ENCODE measurements around the gene NPHS1. TPM values are rescaled to one million over a fixed set of nuclear protein-coding genes. Genes with fewer than 3 reads are reported as not detected.

NPHS1 gene
- total RNA-seq, 1 donor = not detected

DNA sequence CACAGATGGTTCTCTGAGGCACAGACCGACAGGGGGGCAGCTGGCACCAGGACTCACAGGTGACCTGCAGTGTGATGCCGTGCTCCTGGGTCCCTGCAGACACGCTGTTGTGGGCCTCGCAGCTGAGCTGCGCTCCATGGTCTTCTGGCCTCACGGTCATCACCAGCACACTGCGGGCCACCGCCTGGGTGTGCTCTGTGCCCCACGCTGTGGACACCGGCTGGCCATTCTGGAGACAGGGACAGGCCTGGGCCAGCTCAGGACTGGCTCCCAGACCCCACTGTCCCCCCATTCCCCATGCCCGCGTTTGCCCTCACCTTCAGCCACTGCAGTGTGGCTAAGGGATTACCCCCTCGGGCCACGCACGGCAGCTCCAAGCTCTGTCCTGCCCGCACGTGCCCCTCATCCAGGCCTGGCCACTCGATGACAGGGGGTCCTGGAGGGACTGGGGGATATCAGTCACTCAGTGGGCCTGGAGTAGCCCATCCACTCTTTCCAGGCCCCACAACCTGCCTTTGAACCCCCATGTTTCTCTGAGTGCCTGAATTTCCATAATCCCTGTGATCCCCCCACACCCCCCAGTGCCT lies 3.3 kb downstream of the NPHS1 start:
- no peak overlapping the region for H3K4me3 ChIP-seq (ENCODE audit: low read depth, low read length)
- no peak for DNase-seq (ENCODE audit: low read depth)
- TF ChIP-seq, protein P1, sequence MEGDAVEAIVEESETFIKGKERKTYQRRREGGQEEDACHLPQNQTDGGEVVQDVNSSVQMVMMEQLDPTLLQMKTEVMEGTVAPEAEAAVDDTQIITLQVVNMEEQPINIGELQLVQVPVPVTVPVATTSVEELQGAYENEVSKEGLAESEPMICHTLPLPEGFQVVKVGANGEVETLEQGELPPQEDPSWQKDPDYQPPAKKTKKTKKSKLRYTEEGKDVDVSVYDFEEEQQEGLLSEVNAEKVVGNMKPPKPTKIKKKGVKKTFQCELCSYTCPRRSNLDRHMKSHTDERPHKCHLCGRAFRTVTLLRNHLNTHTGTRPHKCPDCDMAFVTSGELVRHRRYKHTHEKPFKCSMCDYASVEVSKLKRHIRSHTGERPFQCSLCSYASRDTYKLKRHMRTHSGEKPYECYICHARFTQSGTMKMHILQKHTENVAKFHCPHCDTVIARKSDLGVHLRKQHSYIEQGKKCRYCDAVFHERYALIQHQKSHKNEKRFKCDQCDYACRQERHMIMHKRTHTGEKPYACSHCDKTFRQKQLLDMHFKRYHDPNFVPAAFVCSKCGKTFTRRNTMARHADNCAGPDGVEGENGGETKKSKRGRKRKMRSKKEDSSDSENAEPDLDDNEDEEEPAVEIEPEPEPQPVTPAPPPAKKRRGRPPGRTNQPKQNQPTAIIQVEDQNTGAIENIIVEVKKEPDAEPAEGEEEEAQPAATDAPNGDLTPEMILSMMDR (IDR thresholded peaks at IDR 0.05; ENCODE audit: insufficient read depth, low read depth, low read length) = no peak

DNA sequence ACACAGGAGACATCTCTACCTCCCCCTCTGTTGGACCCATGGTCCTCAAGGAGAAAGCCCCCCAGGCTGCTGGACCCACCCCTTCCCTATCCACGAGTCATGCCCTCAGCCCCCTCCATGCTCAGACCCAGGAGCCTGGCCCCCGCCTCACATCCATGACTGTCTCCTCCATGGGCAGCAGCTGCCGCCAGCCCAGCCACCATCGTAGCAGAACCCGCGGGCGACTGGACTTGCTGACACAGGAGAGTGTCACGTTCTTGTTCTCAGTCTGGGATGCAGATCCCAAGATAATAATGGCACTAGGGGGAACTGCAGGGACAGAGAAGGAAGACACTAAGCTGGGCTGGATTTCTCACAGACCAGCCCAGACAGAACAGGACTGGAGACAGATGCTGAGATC lies 3.8 kb downstream of the NPHS1 start:
- TF ChIP-seq, protein P1 (IDR thresholded peaks at IDR 0.05; ENCODE audit: insufficient read depth, low read depth, low read length) = no peak
- H3K4me3 ChIP-seq (ENCODE audit: low read depth, low read length) = no peak overlapping the region
- no peak for DNase-seq (ENCODE audit: low read depth)

DNA sequence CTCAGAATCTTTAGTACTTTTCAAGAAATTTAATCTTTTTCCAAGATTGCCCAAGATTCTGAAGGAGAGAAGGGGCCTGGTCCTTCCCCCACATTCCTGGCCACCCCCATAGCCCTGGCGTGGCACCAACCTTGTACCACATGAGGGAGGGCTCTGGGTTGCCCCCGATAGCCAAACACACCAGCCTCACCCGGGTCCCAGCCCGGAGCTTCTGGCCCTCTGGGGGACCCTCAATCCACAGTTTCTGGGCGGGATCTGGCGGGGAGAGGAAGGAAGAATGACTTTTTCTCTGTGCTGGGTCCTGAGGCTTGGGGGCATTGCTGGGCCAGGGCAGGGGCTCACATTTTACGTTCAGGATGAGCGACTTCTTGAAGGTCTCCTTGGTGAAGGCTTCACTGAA lies 4.4 kb downstream of the NPHS1 start:
- TF ChIP-seq, protein P1 (IDR thresholded peaks at IDR 0.05; ENCODE audit: insufficient read depth, low read depth, low read length) = no peak
- DNase-seq (ENCODE audit: low read depth) = no peak
- H3K4me3 ChIP-seq (ENCODE audit: low read depth, low read length) = no peak overlapping the region

DNA sequence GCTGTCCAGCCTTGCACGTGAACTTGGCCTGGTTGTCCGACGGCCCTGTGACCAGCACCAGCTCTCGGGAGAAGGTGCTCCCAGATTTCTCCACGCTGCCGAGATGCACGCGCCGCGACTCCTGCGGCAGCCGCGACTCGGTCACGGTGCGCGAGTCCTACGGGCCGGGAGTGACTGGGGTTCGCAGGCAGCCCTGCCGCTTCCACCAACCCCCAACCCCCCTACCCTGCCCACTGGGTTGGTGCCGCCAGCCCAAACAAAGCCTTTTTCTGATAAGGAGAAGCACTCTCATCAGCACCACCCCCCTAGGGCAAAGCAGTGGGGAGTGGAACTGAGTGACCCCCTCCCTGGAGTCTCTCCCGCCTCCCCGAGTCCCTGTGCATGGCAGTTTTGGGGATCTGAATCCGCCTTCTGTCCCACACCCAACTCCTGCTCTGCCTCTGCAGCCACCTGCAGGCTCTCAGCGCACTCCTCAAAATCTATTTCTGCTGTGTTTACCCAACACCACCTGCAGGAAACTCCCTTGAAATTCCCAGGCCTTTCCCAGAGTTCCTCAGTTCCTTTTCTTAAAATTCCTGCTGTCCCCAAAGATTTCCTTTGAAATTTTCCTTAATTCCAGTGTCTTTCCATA lies 6.2 kb downstream of the NPHS1 start:
- TF ChIP-seq, protein P1 (IDR thresholded peaks at IDR 0.05; ENCODE audit: insufficient read depth, low read depth, low read length) = no peak
- H3K4me3 ChIP-seq (ENCODE audit: low read depth, low read length) = no peak overlapping the region
- no peak for DNase-seq (ENCODE audit: low read depth)

DNA sequence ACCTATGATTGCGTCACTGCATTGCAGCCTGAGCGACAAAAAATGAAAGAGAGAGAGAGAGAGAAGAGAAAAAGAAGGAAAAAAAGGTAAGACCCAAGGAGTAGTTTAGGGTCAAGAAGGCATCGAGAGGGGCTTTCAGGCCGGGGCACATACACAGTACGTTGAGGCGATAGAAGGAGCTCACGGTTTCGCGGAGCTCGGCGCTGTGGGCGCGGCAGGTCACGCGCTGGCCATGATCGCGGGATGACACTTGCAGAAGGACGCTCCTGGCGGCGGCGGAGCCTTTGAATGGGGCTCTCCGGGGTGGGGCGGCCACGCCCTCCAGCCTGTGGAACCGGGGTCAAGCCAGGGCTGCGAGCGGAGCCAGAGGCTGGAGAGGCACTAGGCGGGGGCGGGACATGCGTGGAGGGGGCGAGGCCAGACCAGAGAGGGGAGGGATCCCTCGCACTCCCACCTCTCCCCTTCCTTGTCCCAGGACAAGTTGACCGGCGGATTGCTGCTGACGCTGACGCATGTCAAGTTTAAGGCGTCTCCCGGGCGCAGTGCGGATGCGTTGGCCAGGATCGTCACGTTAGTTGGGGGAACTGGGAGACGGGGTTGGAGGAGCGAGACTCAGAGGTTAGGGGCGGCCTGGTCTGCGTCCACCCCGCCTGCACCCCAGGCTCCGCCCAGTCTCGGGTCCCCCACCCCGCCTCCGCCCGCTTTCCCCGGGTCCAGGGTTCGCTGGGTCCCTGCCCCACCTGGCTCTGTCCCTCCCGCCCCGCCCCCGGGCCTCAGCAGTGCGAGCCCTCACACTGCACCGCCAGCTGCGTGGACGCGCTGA lies 6.9 kb downstream of the NPHS1 start:
- TF ChIP-seq, protein P1 (IDR thresholded peaks at IDR 0.05; ENCODE audit: insufficient read depth, low read depth, low read length) = no peak
- H3K4me3 ChIP-seq (ENCODE audit: low read depth, low read length) = peak overlapping the region; percentile 40
- DNase-seq (ENCODE audit: low read depth) = no peak

DNA sequence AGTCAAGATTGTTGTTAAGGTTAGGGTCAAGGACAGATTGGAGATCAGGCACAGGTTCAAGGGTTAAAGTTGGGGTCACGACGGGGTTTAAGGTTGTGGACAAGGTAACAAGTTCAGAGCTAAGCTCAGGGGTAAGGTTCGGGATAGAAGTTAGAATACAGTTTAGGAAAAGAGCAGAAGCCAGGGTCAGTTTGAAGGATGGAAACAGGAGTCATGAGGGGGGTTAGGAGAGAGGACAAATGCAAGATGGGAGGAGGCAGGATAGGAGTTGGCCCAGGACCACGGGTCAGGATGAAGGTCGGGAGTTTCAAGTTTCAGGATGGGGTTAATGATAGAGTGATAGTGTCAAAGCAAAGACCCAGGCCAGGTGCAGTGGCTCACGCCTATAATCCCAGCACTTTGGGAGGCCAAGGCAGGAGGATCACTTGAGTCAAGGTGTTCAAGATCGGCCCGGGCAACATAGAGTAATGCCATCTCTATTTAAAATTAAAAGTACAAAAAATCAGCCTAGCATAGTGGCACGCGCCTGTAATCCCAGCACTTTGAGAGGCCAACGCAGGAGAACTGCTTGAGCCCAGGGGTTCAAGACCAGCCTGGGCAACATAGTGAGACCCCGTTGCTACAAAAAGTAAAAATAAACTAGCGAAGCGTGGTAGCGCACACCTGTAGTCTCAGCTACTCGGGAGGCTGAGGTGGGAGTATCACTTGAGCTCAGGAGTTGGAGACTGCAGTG lies 7.7 kb downstream of the NPHS1 start:
- DNase-seq (ENCODE audit: low read depth) = no peak
- TF ChIP-seq, protein P1 (IDR thresholded peaks at IDR 0.05; ENCODE audit: insufficient read depth, low read depth, low read length) = no peak

More for the DNA sequence above, 7.7 kb downstream of the NPHS1 start:
- H3K4me3 ChIP-seq (ENCODE audit: low read depth, low read length) = no peak overlapping the region

Data from fibroblast of villous mesenchyme (primary cell).